ENCODE measurements around the gene WWC2.

The WWC2 gene

GRCh38 chr4:183098723-183099536, at the start of gene WWC2:
WWC2 (plus strand) TSS chr4:183099257; CDS start chr4:183099492, 235 bp downstream.
- peak; percentile 47 for DNase-seq (ENCODE audit: low read depth)

DNA sequence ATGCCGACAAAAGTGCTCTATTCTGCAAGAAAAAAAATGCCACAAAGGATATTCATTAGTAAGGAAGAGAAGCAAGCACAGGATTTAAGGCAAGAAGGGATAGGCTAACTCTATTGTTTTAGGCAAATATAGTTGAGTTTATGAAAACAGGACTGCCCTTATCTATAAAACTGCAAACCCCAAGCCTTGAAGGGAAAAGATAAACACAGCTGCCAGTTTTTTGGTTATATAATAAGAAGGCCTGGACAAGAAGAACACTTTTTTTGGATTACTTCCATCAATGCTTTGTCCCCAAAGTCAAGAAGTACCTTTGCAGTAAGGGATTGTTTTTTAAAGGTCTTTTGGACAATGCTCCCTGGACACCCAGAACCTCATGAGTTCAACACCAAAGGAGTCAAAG, 45.4 kb upstream of the WWC2 start:
- DNase-seq (ENCODE audit: low read depth) = no peak

DNA sequence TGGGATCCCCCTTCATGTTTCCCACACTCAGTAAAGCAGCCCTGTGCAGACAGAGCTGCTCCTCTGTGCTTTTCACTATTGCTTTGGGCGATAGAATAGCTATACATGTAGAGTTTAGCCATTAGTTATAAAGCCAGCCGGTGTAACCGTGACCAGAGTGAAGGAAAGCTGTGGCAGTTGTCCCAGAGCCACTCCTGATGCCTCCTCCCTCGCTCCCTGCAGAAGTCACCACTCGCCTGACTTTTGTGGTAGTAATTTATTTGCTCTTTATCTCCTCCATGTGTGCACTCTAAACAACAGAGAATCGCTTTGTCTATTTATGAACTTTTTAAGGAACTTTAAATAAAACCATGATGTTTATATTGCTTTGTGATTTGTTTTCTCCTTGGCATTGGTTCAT, 41.8 kb upstream of the WWC2 start:
- DNase-seq (ENCODE audit: low read depth) = no peak

DNA sequence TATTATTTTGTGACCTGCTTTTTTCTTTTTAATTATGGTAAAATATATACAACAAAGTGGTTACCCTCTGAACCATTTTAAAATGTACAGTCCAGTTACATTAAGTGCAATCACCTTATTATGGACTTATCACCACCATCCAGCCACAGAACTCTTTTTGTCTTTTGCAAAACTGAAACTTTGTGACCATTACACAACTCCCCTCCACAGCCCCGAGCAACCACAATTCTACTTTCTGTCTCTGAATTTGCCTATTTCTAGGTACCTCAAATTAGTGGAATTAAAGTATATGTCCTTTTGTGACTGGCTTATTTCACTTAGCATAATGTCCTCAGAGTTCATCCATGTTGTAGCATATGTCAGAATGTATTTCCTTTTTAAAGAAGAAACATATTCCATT, 39.3 kb upstream of the WWC2 start:
- DNase-seq (ENCODE audit: low read depth) = no peak

DNA sequence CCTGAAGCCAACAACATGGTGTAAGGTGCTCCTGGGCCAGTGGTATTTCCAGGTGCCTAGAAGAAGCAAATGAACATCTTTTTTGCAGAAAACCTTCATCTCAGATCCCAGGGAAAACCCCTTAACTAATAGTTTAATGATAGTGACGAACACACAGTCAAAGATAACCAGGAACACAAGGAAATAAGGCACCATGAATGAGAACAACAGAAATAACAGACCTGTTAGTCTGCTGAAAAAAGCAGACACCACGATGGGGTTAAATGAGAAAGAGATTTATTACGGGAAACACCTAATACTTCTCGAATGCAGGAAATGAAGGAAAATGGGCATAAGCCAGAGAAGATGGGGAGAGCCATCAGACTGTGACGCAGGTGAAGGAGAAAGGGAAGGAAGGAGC, 30.6 kb upstream of the WWC2 start:
- no peak for DNase-seq (ENCODE audit: low read depth)

- no peak for DNase-seq (ENCODE audit: low read depth)
Measured at GRCh38 chr4:183071222-183071621, 27.8 kb upstream of the WWC2 start.

GRCh38 chr4:183072176-183072575, 26.9 kb upstream of the WWC2 start:
- DNase-seq (ENCODE audit: low read depth) = no peak

GRCh38 chr4:183073838-183074145, 25.3 kb upstream of the WWC2 start:
- DNase-seq (ENCODE audit: low read depth) = no peak

GRCh38 chr4:183074288-183074990, 24.6 kb upstream of the WWC2 start:
- no peak for DNase-seq (ENCODE audit: low read depth)

DNA sequence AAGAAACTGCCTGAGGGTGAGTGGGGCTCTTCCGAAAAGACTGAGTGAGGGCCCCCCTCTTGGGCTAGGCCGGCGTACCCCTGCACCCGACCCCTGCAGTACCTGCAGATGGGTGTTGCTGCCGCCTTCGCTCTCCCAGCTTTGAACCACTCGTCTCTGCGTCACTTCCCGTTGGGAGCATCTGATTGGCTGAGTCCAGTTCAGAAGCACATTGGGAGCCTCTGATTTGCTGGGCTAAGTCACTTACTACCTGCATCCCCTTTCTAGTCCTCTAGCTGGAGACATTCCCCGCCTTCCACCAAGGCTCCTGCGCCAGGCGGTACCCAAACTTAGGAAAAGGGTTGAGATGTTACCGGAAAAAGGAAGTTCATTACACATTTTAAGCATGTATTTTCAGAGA, 20.4 kb upstream of the WWC2 start:
- no peak for DNase-seq (ENCODE audit: low read depth)

DNA sequence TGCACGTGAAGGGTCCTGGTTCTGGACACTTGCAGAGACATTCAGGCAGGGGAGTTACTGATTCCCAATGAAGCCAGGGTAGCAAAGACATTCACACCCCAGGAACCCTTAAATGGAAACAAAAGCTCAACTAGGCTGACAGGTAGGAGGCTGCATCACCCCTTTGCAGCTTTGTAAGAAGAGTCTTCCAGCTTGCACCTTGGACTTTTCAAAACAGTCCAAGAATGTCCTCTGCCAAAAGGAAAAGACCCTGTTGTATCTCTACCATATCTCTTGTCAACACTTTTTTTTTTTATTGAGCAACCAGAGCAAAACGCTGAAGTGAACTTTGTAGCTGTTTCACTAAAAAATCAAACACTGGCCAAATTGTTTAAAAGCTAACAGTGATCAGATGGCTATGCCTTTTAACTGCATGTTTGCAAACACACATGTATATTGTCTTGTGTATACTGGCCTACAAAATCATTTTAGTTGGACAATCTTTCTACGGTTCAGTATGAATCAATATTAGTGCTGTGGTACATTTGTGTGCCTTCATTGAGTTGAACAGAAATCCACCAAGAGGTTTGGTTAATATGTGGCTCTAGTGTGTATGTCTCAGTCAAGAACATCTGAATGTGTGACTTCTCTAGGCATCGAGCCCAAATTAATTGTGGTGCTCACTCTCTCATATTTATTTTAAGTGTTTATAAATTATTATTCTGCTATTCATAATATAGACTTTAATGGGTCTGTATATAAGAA, 18.5 kb upstream of the WWC2 start:
- DNase-seq (ENCODE audit: low read depth) = no peak

GRCh38 chr4:183081116-183081469, 18.0 kb upstream of the WWC2 start:
- DNase-seq (ENCODE audit: low read depth) = no peak

- no peak for DNase-seq (ENCODE audit: low read depth)
Measured at GRCh38 chr4:183082053-183082452, 17.0 kb upstream of the WWC2 start.

DNA sequence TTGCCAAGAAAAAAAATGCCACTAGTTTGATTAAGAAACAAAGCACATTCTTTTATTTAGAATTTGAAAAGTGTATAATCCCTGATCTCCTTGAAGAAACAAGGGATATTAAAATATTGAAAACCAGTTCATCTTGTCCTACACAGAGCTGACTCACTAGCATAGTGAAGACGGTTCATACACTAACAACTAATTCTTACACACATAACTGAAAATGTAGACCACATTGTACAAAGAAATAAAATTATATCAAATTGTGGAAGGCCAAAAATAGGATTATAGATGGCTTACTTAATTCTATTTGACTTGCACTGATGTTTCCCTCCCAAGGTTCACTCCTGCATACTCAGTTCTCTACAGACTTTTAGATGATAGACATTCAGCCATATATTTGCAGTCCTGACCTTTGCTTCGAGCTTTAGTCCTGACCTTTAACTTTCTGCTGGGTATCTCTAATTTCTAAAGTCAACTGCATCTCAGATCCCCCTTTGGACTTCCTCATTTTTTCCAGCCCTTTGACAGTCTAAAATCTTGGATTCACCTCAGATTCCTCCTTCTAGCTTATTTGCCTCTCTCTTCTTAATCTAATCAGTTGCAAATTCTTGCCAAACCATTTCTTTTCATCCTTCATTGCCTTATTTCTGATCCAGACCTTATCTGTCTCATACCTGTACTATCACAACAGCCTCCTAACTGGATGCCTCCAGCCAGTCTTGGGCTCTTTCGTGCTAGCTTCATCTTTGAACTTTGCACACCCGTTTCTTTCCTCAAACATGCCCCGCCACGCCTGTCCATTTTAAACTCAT, 4.5 kb upstream of the WWC2 start:
- no peak for DNase-seq (ENCODE audit: low read depth)

DNA sequence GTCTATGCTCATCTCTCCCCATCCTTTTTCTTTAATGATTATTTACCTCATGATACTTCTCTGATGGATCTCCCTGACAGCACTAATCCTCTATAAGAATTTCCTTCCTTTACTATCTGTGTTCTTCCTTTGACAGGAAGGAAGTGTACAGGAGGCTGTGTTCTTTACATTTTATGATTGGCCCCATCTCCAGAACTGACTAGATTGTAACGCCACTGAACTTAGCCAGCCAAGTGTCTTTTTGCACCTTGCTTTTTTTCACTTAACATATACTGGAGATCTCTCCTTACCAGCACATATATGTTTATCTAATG, 3.9 kb upstream of the WWC2 start:
- no peak for DNase-seq (ENCODE audit: low read depth)

DNA sequence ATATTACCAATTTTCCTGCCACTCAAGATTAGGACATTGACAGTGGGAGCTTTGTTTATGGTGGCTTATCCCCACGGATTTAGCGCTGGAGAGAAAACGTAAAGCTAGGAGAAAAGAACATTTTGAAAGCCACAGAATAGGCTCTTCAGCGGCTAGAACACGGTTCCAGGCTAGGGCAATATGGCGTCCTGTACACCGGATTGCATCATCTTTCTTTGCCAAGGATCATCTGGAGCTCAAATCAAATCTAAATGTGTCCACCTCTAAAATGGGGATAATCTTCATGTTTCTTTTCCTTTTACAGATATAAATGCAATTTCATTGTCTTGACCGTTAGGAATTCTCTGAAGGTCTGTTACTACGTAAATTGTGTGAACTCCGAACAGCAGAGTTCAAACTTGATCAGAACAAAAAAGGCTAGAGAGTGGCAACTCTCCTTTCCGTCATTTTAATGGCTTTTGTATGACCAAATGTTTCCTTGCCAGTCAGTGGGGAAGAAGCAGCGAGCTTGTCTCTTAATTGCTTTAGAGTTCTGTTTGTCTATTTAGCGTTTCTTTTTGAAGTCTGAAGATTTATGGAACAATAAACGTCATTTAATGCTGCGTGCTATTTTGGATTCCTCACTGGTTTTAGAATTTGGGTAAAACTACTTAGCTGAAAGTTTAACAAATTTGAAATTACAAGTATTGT, 2.6 kb upstream of the WWC2 start:
- no peak for DNase-seq (ENCODE audit: low read depth)

- DNase-seq (ENCODE audit: low read depth) = no peak
Measured at GRCh38 chr4:183097231-183098018, 1.6 kb upstream of the WWC2 start.

DNA sequence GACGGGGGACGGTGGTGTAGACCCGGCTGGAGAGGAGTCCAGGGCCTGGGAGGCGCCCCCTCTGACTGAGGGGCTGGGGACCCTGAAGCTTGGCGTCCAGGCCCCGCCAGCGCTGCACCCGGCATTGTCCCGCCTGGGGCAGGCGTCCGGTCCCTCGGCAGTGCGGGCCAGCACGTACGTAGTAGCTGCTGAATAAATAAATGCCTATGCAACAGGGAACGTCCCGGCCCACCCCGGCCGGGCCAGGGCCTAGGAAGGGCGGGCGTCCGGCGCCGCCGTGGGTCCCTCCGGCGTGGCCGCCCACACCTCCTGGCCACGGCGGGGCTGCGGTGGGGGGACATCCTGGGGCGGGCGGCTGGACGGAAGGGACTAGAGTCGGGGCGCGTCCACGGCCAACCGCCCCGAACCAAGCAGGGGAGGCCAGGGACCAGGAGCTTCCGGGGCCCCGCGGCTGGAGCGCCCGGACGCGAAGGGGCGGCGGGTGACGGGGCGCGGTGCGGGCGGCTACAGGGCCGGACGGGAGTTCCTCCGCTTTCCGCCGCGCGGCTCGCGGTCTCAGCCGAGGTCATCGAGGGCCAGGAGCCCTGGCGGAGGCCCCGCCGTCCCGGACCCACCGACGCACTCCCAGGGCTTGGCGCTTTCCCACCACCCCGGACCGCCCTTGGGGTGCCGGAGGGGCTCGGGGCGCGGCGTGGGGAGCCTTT, 886 bp upstream of the WWC2 start:
- DNase-seq (ENCODE audit: low read depth) = no peak

GRCh38 chr4:183099537-183100297, 660 bp downstream of the WWC2 start:
- DNase-seq (ENCODE audit: low read depth) = no peak

GRCh38 chr4:183100298-183100599, 1.2 kb downstream of the WWC2 start:
- DNase-seq (ENCODE audit: low read depth) = no peak

All from stimulated activated CD8-positive, alpha-beta memory T cell treated with anti-CD3 and anti-CD28 coated beads, Interleukin-4, amount 100 ng/mL, for 24 hours (primary cell).